Measurements from ENCODE around the gene THOC5. TPM values are rescaled to one million over a fixed set of nuclear protein-coding genes. Genes with fewer than 3 reads are reported as not detected.
"Not testable (repeated sequence)": the region's sequence is repeated elsewhere in the genome, so short reads cannot be mapped to it uniquely, and the experiment has no call there.

The THOC5 gene
- total RNA-seq, 1 donor from 2014 or later, result 80.3 TPM

DNA sequence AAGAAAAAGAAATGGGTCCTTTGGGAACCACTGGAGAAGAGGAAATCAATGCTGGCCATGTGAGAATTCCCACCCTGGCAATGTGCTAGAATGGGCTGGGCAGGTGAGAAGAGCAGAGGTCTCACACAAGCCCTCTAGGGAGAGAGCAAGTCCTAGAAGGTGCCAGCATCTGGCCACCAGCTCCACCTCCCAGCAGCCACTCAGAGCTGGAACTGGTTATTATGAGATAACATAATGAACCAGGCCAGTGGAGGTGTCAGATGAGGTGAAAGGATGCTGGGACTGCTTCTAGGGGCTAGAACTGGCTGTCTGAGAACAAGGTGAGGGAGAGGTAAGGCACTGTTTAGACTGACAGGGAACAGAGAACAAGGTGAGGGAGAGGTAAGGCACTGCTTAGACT lies 44.3 kb downstream of the THOC5 start:
- no peak for DNase-seq (ENCODE audit: low spot score, unreplicated experiment)
- Mint-ChIP-seq H3K4me1 (ENCODE audit: low read depth) (no peaks in the 10 kb centered on the region), H3K27ac (no peak overlapping the region), H3K36me3 (ENCODE audit: insufficient read depth) (peaks cover 20% of the 10 kb centered on the region), H3K27me3 (no peaks in the 10 kb centered on the region), H3K4me3 (ENCODE audit: low read depth) (no peak overlapping the region), H3K9me3 (ENCODE audit: low read depth) (no peaks in the 10 kb centered on the region)
- TF ChIP-seq, protein P1, sequence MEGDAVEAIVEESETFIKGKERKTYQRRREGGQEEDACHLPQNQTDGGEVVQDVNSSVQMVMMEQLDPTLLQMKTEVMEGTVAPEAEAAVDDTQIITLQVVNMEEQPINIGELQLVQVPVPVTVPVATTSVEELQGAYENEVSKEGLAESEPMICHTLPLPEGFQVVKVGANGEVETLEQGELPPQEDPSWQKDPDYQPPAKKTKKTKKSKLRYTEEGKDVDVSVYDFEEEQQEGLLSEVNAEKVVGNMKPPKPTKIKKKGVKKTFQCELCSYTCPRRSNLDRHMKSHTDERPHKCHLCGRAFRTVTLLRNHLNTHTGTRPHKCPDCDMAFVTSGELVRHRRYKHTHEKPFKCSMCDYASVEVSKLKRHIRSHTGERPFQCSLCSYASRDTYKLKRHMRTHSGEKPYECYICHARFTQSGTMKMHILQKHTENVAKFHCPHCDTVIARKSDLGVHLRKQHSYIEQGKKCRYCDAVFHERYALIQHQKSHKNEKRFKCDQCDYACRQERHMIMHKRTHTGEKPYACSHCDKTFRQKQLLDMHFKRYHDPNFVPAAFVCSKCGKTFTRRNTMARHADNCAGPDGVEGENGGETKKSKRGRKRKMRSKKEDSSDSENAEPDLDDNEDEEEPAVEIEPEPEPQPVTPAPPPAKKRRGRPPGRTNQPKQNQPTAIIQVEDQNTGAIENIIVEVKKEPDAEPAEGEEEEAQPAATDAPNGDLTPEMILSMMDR (IDR thresholded peaks at IDR 0.05; ENCODE audit: unreplicated experiment), result no peak

DNA sequence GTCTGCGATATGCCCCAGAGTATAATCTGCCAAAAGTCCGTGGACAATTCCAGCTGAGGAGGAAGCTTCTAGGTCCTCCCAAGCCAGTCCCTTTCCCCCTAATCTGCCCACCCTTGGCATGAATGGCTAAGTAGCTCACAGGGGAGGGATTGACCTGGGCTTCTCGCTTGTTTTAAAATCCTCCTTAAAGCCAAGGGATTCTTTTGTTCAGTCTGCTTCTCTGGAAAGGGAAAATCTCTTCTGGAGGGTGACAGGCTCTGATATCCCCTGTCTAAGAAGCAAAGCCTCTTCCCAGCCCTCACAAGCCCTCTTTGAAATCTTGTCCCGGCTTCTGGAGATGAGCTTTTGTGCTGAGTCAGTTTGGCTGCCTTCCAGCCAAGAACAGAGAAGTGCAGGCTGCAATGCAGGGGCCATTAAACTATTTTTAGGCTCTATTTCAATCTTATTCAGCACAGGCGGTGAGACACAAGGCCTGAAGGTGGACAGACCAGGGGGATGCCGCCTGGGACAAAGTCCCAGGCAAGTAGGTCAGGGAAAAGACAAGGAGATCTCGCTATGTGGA lies 49.7 kb downstream of the THOC5 start:
- H3K27ac Mint-ChIP-seq, result peak overlapping the region; percentile 86

DNA sequence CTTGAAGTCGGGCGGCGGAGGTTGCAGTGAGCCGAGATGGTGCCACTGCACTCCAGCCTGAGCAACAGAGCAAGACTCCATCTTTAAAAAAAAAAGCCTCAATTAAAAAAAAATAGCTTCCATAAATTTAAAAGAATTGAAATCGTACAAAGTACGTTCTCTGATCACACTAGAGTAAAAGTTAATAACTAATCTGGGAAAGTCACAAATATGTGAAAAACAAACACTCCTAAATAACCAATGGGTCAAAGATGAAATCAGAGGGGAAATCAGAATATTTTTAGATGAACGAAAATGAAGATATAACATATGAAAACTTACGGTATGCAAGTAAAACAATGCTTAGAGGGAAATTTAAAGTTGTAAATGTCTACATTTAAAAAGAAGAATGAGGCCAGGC lies 53.7 kb downstream of the THOC5 start:
- TF ChIP-seq, protein P1 (IDR thresholded peaks at IDR 0.05; ENCODE audit: unreplicated experiment), result no peak
- DNase-seq (ENCODE audit: low spot score, unreplicated experiment), result no peak
- no peak overlapping the region for H3K4me3 Mint-ChIP-seq (ENCODE audit: low read depth)
- peaks cover 8% of the 10 kb centered on the region for H3K36me3 Mint-ChIP-seq (ENCODE audit: insufficient read depth)
- H3K27me3 Mint-ChIP-seq, result no peaks in the 10 kb centered on the region
- peaks cover 1% of the 10 kb centered on the region for H3K4me1 Mint-ChIP-seq (ENCODE audit: low read depth)
- H3K9me3 Mint-ChIP-seq (ENCODE audit: low read depth), result peaks cover 3% of the 10 kb centered on the region
- no peak overlapping the region for H3K27ac Mint-ChIP-seq

More for the DNA sequence above, 49.7 kb downstream of the THOC5 start:
- DNase-seq (ENCODE audit: low spot score, unreplicated experiment), result no peak
- TF ChIP-seq, protein P1 (IDR thresholded peaks at IDR 0.05; ENCODE audit: unreplicated experiment), result no peak
- peaks cover 1% of the 10 kb centered on the region for H3K4me1 Mint-ChIP-seq (ENCODE audit: low read depth)
- H3K9me3 Mint-ChIP-seq (ENCODE audit: low read depth), result no peaks in the 10 kb centered on the region
- no peak overlapping the region for H3K4me3 Mint-ChIP-seq (ENCODE audit: low read depth)
- H3K27me3 Mint-ChIP-seq, result no peaks in the 10 kb centered on the region
- H3K36me3 Mint-ChIP-seq (ENCODE audit: insufficient read depth), result peaks cover 15% of the 10 kb centered on the region

DNA sequence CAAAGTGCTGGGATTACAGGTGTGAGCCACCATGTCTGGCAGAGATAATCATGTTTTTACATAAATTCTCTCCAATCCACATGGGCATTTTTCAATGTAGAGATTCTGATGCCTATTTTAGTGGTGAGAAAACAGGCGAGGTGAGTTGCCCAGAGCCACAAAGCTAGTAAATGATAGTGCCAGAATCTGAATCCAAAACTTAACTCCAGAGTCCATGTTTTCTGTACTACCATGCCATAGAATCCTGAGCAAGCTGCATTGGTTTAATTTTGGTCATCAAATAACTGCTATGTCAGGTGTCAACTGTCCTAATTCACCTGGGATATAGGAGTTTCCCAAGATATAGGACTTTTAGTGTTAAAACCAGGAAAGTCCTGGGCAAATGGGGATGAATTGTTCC lies 59.9 kb downstream of the THOC5 start:
- peaks cover 10% of the 10 kb centered on the region for H3K36me3 Mint-ChIP-seq (ENCODE audit: insufficient read depth)
- H3K27ac Mint-ChIP-seq, result no peak overlapping the region
- peaks cover 7% of the 10 kb centered on the region for H3K27me3 Mint-ChIP-seq
- TF ChIP-seq, protein P1 (IDR thresholded peaks at IDR 0.05; ENCODE audit: unreplicated experiment), result no peak
- no peak for DNase-seq (ENCODE audit: low spot score, unreplicated experiment)
- no peak overlapping the region for H3K4me3 Mint-ChIP-seq (ENCODE audit: low read depth)
- no peaks in the 10 kb centered on the region for H3K4me1 Mint-ChIP-seq (ENCODE audit: low read depth)
- peaks cover 4% of the 10 kb centered on the region for H3K9me3 Mint-ChIP-seq (ENCODE audit: low read depth)

DNA sequence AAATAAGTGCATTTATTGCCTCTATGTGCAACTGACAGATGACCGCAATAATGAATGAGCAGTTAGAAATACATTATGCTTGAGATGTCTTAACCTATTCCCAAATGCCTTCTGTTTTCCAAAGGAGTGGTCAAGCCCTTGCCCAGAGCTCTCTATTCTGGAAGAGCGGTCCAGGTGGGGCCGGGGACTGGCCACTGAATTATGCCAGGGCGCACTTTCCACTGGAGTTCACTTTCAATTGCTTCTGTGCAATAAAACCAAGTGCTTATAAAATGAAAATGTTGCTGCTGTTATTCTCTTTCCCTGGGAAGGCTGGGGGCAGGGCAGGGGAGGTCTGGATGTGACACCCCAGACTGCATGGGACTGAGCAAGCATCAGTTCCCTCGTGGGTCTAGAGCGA lies 62.5 kb downstream of the THOC5 start:
- TF ChIP-seq, protein P1 (IDR thresholded peaks at IDR 0.05; ENCODE audit: unreplicated experiment), result no peak
- peaks cover 10% of the 10 kb centered on the region for H3K36me3 Mint-ChIP-seq (ENCODE audit: insufficient read depth)
- no peak overlapping the region for H3K27ac Mint-ChIP-seq
- no peak overlapping the region for H3K4me3 Mint-ChIP-seq (ENCODE audit: low read depth)
- no peaks in the 10 kb centered on the region for H3K4me1 Mint-ChIP-seq (ENCODE audit: low read depth)
- DNase-seq (ENCODE audit: low spot score, unreplicated experiment), result no peak
- peaks cover 7% of the 10 kb centered on the region for H3K27me3 Mint-ChIP-seq
- H3K9me3 Mint-ChIP-seq (ENCODE audit: low read depth), result peaks cover 4% of the 10 kb centered on the region

DNA sequence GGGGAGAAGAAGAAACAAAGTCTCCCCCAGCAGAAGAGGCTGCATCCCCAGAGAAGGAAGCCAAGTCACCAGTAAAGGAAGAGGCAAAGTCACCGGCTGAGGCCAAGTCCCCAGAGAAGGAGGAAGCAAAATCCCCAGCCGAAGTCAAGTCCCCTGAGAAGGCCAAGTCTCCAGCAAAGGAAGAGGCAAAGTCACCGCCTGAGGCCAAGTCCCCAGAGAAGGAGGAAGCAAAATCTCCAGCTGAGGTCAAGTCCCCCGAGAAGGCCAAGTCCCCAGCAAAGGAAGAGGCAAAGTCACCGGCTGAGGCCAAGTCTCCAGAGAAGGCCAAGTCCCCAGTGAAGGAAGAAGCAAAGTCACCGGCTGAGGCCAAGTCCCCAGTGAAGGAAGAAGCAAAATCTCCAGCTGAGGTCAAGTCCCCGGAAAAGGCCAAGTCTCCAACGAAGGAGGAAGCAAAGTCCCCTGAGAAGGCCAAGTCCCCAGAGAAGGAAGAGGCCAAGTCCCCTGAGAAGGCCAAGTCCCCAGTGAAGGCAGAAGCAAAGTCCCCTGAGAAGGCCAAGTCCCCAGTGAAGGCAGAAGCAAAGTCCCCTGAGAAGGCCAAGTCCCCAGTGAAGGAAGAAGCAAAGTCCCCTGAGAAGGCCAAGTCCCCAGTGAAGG lies 64.3 kb downstream of the THOC5 start:
- H3K27ac Mint-ChIP-seq, result peak overlapping the region; percentile 1
- not testable (repeated sequence) for DNase-seq (ENCODE audit: low spot score, unreplicated experiment); H3K4me1 Mint-ChIP-seq (ENCODE audit: low read depth); H3K4me3 Mint-ChIP-seq (ENCODE audit: low read depth); H3K27me3 Mint-ChIP-seq; H3K9me3 Mint-ChIP-seq (ENCODE audit: low read depth); H3K36me3 Mint-ChIP-seq (ENCODE audit: insufficient read depth)
